Measurements from ENCODE around the gene ATP8B4.

DNA sequence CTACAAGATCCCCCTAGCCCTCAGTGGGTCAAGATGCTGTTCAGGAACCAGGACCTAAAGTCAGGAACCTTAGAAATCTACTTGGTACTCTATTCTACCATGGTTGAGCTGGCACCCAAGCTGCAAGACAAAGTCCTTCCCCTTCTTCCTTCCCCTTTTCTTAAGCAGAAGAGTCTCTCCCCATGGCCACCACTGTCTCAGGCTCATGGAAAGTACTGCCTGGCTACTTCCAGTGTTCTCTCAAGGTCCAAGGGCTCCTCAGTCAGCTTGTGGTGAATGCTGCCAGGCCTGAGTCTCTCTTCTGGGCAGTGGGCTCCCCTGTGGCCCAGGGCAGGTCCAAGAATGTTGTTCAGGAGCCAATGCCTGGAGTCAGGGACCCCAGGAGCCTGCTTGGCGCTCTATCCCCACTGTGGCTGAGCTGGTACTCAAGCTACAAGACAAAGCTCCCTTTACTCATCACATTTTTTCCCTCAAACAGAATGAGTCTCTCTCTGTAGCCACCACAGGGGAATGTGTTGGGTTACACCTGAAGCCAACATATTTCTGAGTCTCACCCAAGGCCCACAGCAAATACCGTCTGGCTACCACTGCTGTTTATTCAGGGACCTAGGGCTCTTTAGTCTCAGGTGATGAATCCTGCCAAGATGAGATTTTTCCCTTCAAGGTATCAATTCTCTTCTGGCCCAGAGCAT is 44.8 kb upstream of the ATP8B4 start:
- TF ChIP-seq, protein P1, sequence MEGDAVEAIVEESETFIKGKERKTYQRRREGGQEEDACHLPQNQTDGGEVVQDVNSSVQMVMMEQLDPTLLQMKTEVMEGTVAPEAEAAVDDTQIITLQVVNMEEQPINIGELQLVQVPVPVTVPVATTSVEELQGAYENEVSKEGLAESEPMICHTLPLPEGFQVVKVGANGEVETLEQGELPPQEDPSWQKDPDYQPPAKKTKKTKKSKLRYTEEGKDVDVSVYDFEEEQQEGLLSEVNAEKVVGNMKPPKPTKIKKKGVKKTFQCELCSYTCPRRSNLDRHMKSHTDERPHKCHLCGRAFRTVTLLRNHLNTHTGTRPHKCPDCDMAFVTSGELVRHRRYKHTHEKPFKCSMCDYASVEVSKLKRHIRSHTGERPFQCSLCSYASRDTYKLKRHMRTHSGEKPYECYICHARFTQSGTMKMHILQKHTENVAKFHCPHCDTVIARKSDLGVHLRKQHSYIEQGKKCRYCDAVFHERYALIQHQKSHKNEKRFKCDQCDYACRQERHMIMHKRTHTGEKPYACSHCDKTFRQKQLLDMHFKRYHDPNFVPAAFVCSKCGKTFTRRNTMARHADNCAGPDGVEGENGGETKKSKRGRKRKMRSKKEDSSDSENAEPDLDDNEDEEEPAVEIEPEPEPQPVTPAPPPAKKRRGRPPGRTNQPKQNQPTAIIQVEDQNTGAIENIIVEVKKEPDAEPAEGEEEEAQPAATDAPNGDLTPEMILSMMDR (IDR thresholded peaks at IDR 0.05), result no peak
- no peak for TF ChIP-seq EZH2 (IDR thresholded peaks at IDR 0.05; ENCODE audit: borderline replicate concordance, insufficient read depth, low read depth, low read length, poor library complexity, severe bottlenecking)

Data from B cell (primary cell).